Cardiac muscle cell (in vitro differentiated cells and primary cell): ENCODE measurements around the gene FAM72C. TPM values are rescaled to one million over a fixed set of nuclear protein-coding genes. Genes with fewer than 3 reads are reported as not detected.
"Not testable (repeated sequence)": the region's sequence is repeated elsewhere in the genome, so short reads cannot be mapped to it uniquely, and the experiment has no call there.

ENCODE experiments used
- DNase-seq, 2 donors: peaks; one replicate each; pipeline versions ENCODE4 v3.0.0 to v3.0.0-alpha.2; 2010 to 2017; ENCODE audit warnings: low read depth in 1 of 2, low spot score in 1 of 2
- H3K27ac ChIP-seq: fragments of 200-600 bp; sonication (generic); 2 replicates; pipeline ENCODE4 v1.5.1; 2016
- H3K27me3 ChIP-seq: fragments of 200-600 bp; sonication (generic); 2 replicates; pipeline ENCODE4 v1.6.0; 2016; ENCODE audit warnings: control low read depth
- H3K36me3 ChIP-seq: fragments of 200-600 bp; sonication (generic); 2 replicates; pipeline ENCODE4 v1.5.1; 2016; ENCODE audit warnings: control low read depth
- H3K4me1 ChIP-seq: fragments of 200-600 bp; sonication (generic); 2 replicates; pipeline ENCODE4 v1.8.1; 2017; ENCODE audit warnings: low read depth, mild to moderate bottlenecking, mixed run types
- H3K4me3 ChIP-seq: fragments of 200-600 bp; sonication (generic); 2 replicates; pipeline ENCODE4 v1.5.1; 2016; ENCODE audit warnings: mild to moderate bottlenecking
- H3K9me3 ChIP-seq: fragments of 200-600 bp; sonication (generic); 2 replicates; pipeline ENCODE4 v1.5.1; 2017; ENCODE audit warnings: low read depth, mild to moderate bottlenecking, control low read depth
- polyA plus RNA-seq: library from polyadenylated mRNA; unstranded; fragments of >200 nt; fragmentation: Nextera tagmentation; extraction: Ambion mirVana; gene quantifications from 2 replicates; pipeline ENCODE4 v1.2.1, GENCODE V29; 2016
- total RNA-seq: library from RNA; depleted of rRNA; stranded (reverse); fragments of >200 nt; gene quantifications from 2 replicates; pipeline ENCODE4 v1.2.3, GENCODE V29; 2016
- TF ChIP-seq, protein P1 (sequence below): IDR thresholded peaks from 2 replicates; pipeline ENCODE4 v1.5.1; 2012; ENCODE audit warnings: low read depth, mild to moderate bottlenecking, low read length

FAM72C gene
- total and polyA plus RNA-seq, 2 experiments from 2014 or later = 2.3 to 3.3 TPM

DNA sequence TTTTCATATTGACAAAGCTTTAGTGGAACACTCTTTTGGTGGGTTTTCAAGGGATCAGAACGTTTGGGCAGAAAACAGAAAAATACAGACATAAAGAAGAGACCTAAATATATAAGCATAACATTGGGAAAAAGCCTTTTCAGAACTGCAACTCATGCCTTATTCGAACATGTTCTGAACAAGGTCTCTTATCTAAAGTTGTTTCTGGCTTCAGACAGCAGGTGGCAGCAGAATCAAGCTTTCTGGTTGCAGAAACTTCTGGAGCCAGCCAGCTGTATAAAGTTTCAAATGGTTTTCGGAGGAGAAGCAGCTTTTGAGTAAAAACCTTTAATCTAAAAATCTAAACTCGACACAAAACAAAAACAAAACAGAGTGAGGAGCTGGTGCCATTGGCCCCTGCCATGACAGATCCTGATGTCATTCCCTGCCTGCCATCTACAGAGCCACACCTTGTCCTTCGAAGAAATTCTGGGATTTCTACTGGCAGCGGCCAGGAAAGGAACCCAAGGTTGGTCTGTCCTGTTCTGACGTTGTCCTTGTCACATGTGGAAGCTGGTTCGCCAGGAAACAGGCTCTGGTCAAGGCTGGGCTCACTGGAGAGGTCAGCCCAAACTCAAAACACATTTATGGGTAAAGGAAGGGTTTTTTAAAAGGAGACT, 35.2 kb downstream of the FAM72C start:
- not testable (repeated sequence) for H3K36me3 ChIP-seq

DNA sequence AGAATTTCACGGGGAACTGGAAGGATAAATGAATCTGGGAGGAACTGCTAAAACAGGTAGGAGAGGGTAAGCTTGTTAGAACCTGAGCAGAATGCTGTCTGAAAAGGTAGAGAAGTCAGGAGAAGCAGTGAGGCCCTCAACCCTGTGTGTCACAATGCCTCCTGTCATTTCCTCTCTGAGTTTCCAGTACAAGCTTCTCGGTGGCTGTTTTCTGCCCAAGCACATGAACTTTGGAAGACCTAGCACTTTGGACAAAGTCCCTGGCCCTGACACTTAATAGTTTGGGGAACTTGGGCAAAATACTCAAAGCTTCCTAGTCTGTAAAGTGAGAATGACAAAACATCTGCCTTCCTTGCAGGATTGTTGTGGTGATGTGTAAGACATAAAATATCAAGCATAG, 52.7 kb downstream of the FAM72C start:
- not testable (repeated sequence) for DNase-seq, H3K27ac ChIP-seq, H3K36me3 ChIP-seq, H3K27me3 ChIP-seq, H3K4me3 ChIP-seq, H3K9me3 ChIP-seq, H3K4me1 ChIP-seq

More for the DNA sequence above, 35.2 kb downstream of the FAM72C start:
- not testable (repeated sequence) for H3K9me3 ChIP-seq, H3K27ac ChIP-seq, H3K27me3 ChIP-seq, H3K4me1 ChIP-seq, H3K4me3 ChIP-seq
- TF ChIP-seq, protein P1, sequence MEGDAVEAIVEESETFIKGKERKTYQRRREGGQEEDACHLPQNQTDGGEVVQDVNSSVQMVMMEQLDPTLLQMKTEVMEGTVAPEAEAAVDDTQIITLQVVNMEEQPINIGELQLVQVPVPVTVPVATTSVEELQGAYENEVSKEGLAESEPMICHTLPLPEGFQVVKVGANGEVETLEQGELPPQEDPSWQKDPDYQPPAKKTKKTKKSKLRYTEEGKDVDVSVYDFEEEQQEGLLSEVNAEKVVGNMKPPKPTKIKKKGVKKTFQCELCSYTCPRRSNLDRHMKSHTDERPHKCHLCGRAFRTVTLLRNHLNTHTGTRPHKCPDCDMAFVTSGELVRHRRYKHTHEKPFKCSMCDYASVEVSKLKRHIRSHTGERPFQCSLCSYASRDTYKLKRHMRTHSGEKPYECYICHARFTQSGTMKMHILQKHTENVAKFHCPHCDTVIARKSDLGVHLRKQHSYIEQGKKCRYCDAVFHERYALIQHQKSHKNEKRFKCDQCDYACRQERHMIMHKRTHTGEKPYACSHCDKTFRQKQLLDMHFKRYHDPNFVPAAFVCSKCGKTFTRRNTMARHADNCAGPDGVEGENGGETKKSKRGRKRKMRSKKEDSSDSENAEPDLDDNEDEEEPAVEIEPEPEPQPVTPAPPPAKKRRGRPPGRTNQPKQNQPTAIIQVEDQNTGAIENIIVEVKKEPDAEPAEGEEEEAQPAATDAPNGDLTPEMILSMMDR = peak; percentile 39
- peak; percentile 24 to 27 for DNase-seq

DNA sequence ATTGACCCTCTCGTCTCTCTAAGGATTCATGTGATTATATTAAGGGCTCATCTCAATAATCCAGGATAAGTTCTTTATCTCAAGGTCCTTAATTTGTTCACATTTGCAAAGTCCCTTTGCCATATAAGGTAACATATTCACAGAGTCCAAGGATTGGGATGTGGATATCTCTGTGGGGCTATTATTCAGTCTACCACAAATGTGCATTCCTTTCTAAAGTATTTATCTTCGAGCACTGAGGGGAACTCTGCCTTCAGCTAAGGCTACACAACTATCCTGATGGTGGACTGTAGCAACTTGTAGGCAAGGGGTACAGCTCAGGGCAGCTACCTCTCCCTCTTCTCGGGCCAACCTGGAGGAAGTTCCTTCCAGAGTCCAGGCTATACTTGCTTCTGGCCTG, 53.2 kb downstream of the FAM72C start:
- not testable (repeated sequence) for H3K27ac ChIP-seq, H3K4me1 ChIP-seq, H3K9me3 ChIP-seq, DNase-seq, H3K36me3 ChIP-seq, H3K4me3 ChIP-seq, H3K27me3 ChIP-seq

DNA sequence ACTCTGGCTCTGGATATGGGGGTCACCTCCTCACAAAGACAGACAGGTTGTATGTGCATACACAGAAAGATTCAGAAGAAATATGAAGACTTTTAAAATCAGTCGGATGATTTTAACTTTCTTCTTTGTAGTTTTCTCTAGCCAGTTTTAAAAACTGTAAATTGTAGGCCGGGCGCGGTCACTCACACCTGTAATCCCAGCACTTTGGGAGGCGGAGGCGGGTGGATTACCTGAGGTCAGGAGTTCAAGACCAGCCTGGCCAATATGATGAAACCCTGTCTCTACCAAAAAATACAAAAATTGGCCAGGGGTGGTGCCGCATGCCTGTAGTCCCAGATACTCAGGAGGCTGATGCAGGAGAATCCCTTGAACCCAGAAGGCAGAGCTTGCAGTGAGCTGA, 58.1 kb downstream of the FAM72C start:
- H3K9me3 ChIP-seq, H3K27me3 ChIP-seq, H3K36me3 ChIP-seq, DNase-seq, H3K4me3 ChIP-seq, H3K4me1 ChIP-seq, H3K27ac ChIP-seq: not testable (repeated sequence)
